HepG2 (cell line): ENCODE data around the gene ITGB5. TPM values are rescaled to one million over a fixed set of nuclear protein-coding genes. Genes with fewer than 3 reads are reported as not detected.
A peak's percentile ranks its signal among the peaks of the same experiment; 100 is the strongest.

Experiments used
- ATAC-seq: fragments of 200-7000 bp; cut with Tn5 transposase; 3 replicates; pipeline ENCODE4 v1.9.1; 2020; ENCODE audit warnings: mild to moderate bottlenecking, moderate library complexity
- BruUV-seq: library from RNA; stranded (reverse); fragments of 400-500 nt; replicated peaks from 2 replicates; lab custom pipeline; 2021; lab: Mats Ljungman, UMichigan
- CTCF ChIA-PET: fragments of 300-600 bp; formaldehyde crosslinking; extraction: SDS; loops from one replicate; lab custom pipeline; 2021; ENCODE audit warnings: low total read pairs, inconsistent platforms, low intra/inter-chr PET ratio; lab: Yijun Ruan, JAX
- POLR2A ChIA-PET: fragments of 350-600 bp; sonication (Branson Sonifier 250); formaldehyde crosslinking; loops from one replicate; lab custom pipeline; 2020; ENCODE audit warnings: antibody characterized with exemption, inconsistent platforms; lab: Yijun Ruan, JAX
- DNase-seq: peaks from one replicate; pipeline ENCODE4 v3.0.0-alpha.2; 2015; ENCODE audit warnings: low spot score
- FAIRE-seq: peaks from 3 replicates; lab custom pipeline; 2011; peaks lifted over from hg19 to GRCh38; lab: Jason Lieb, UNC
- H2AFZ ChIP-seq: one replicate; pipeline ENCODE4 v1.6.1; 2011; ENCODE audit warnings: low read length, inconsistent platforms
- H3K27ac ChIP-seq: fragments of 300-600 bp; 3 replicates; pipeline ENCODE4 v1.8.0; 2011; ENCODE audit warnings: mixed run types, mild to moderate bottlenecking, mixed read lengths, low read length, inconsistent platforms; ENCODE audit not compliant: insufficient read depth; ENCODE audit errors: extremely low read length
- H3K27me3 ChIP-seq, 2 experiments: fragments of 200-600 bp in 1 of 2; 2 replicates in 1 of 2; 3 replicates in 1 of 2; pipeline versions ENCODE4 v1.6.0 to v1.8.0; 2011; ENCODE audit warnings: low read length in 2 of 2, mild to moderate bottlenecking in 2 of 2, moderate library complexity in 2 of 2, inconsistent platforms in 1 of 2; ENCODE audit not compliant: insufficient read depth in 2 of 2, control insufficient read depth in 1 of 2
- H3K36me3 ChIP-seq, 2 experiments: fragments of 200-600 bp in 1 of 2; replicated peaks in 1 of 2; 2 replicates in 1 of 2; 3 replicates in 1 of 2; pipeline versions ENCODE4 v1.5.1 to v1.8.0; 2011; ENCODE audit warnings: low read length in 2 of 2, inconsistent platforms in 1 of 2; ENCODE audit not compliant: insufficient read depth in 2 of 2, control insufficient read depth in 1 of 2
- H3K4me1 ChIP-seq: 2 replicates; pipeline ENCODE4 v1.5.1; 2012; ENCODE audit warnings: low read length, inconsistent platforms; ENCODE audit not compliant: insufficient read depth
- H3K4me2 ChIP-seq: 2 replicates; pipeline ENCODE4 v1.6.0; 2011; ENCODE audit warnings: low read depth, low read length, inconsistent platforms
- H3K4me3 ChIP-seq, 3 experiments: fragments of 200-600 bp in 1 of 3; sonication (generic), shearing (Covaris generic) in 1 of 3; replicated peaks in 1 of 3; 2 replicates each; pipeline ENCODE4 v1.5.1; 2011 to 2016; ENCODE audit warnings: low read length in 3 of 3, inconsistent platforms in 2 of 3, low read depth in 2 of 3, mild to moderate bottlenecking in 2 of 3, control low read depth in 1 of 3, mixed read lengths in 1 of 3; ENCODE audit not compliant: insufficient read depth in 1 of 3
- H3K79me2 ChIP-seq: one replicate; pipeline ENCODE4 v1.6.1; 2011; ENCODE audit warnings: low read length, inconsistent platforms; ENCODE audit not compliant: insufficient read depth
- H3K9ac ChIP-seq: 2 replicates; pipeline ENCODE4 v1.6.0; 2011; ENCODE audit warnings: mild to moderate bottlenecking, low read depth, low read length, inconsistent platforms; ENCODE audit not compliant: insufficient read depth
- H3K9me3 ChIP-seq: 2 replicates; pipeline ENCODE4 v1.5.1; 2012; ENCODE audit warnings: mild to moderate bottlenecking, low read length
- H4K20me1 ChIP-seq: 2 replicates; pipeline ENCODE4 v1.6.0; 2011; ENCODE audit warnings: inconsistent platforms, mild to moderate bottlenecking, low read length, moderate library complexity; ENCODE audit not compliant: insufficient read depth
- AGO2 ChIP-seq: fragments of 200-400 bp; formaldehyde crosslinking; optimal IDR thresholded peaks from 2 replicates; pipeline ENCODE3; 2017; ENCODE audit warnings: mild to moderate bottlenecking, low read depth, low read length, moderate library complexity
- JDP2 ChIP-seq: sonication (generic); formaldehyde crosslinking; IDR thresholded peaks from 2 replicates; pipeline ENCODE4 v1.8.1; 2022; ENCODE audit warnings: missing genetic modification reagents, borderline replicate concordance
- MIER2 ChIP-seq: IDR thresholded peaks from 2 replicates; pipeline ENCODE4 v1.6.1; 2016; ENCODE audit warnings: missing biosample characterization, missing genetic modification reagents
- NFYB ChIP-seq: sonication (generic); formaldehyde crosslinking; IDR thresholded peaks from 2 replicates; pipeline ENCODE4 v1.4.0; 2020; ENCODE audit warnings: missing genetic modification reagents
- PRPF4 ChIP-seq: fragments of 200-400 bp; formaldehyde crosslinking; IDR thresholded peaks from 2 replicates; pipeline ENCODE4 v1.6.1; 2016; ENCODE audit warnings: low read length, low read depth; ENCODE audit not compliant: poor library complexity, severe bottlenecking
- ZNF333 ChIP-seq: sonication (generic); formaldehyde crosslinking; IDR thresholded peaks from 2 replicates; pipeline ENCODE4 v1.4.0; 2020; ENCODE audit warnings: mild to moderate bottlenecking, missing genetic modification reagents, borderline replicate concordance
- ZNF563 ChIP-seq: sonication (generic); formaldehyde crosslinking; IDR thresholded peaks from 2 replicates; pipeline ENCODE4 v1.8.0; 2022; ENCODE audit warnings: mild to moderate bottlenecking, moderate library complexity, missing genetic modification reagents
- WGBS: methylation state at CpG from one replicate; pipeline ENCODE4 v1.1.6; 2017; ENCODE audit warnings: low lambda C conversion rate; 5-methylcytosine and 5-hydroxymethylcytosine counted together
- in situ Hi-C: cut with HindIII; loops from 2 replicates; pipeline ENCODE4 v1.10.0; 2017; ENCODE audit warnings: low pct_unique_long_range_greater_than_20kb; ENCODE audit not compliant: extremely low pct_ligation_motif_present
- intact Hi-C: fragments of 100-400 bp; cut with micrococcal nuclease; formaldehyde crosslinking; loops from one replicate; pipeline ENCODE4 v1.10.0; 2022; ENCODE audit not compliant: unreplicated experiment
- polyA plus RNA-seq, 8 experiments: library from polyadenylated mRNA; depleted of rRNA in 3 of 8; stranded (reverse) in 7 of 8; unstranded in 1 of 8; fragments of >200 nt; fragmentation: Illumina TruSeq in 4 of 8; extraction: Trizol in 4 of 8; gene quantifications; 2 replicates each; pipeline versions ENCODE4 v1.2.1 to v1.2.3, GENCODE V29; 2011 to 2016; ENCODE audit warnings: low read depth in 4 of 8, missing spikeins in 1 of 8, mixed read lengths in 1 of 8; ENCODE audit not compliant: insufficient read depth in 1 of 8
- total RNA-seq, 5 experiments: library from RNA; depleted of rRNA; stranded (reverse); fragments of >200 nt; fragmentation: Illumina TruSeq; extraction: Trizol; gene quantifications; 2 replicates each; pipeline ENCODE4 v1.2.3, GENCODE V29; 2016; ENCODE audit warnings: low read depth in 1 of 5
- TF ChIP-seq, protein P1 (sequence below): sonication (generic); formaldehyde crosslinking; IDR thresholded peaks from 2 replicates; pipeline ENCODE4 v1.4.0; 2020; ENCODE audit warnings: missing genetic modification reagents
- TF ChIP-seq, protein P2 (sequence below): sonication (generic); formaldehyde crosslinking; IDR thresholded peaks from 2 replicates; pipeline ENCODE4 v1.9.0; 2021; ENCODE audit warnings: missing genetic modification reagents, borderline replicate concordance

The ITGB5 gene
- total and polyA plus RNA-seq, 2 of the 13 experiments (the other 11 are each of a cell fraction or from before 2014, with no cell fraction given) = 74.1 to 343 TPM

DNA sequence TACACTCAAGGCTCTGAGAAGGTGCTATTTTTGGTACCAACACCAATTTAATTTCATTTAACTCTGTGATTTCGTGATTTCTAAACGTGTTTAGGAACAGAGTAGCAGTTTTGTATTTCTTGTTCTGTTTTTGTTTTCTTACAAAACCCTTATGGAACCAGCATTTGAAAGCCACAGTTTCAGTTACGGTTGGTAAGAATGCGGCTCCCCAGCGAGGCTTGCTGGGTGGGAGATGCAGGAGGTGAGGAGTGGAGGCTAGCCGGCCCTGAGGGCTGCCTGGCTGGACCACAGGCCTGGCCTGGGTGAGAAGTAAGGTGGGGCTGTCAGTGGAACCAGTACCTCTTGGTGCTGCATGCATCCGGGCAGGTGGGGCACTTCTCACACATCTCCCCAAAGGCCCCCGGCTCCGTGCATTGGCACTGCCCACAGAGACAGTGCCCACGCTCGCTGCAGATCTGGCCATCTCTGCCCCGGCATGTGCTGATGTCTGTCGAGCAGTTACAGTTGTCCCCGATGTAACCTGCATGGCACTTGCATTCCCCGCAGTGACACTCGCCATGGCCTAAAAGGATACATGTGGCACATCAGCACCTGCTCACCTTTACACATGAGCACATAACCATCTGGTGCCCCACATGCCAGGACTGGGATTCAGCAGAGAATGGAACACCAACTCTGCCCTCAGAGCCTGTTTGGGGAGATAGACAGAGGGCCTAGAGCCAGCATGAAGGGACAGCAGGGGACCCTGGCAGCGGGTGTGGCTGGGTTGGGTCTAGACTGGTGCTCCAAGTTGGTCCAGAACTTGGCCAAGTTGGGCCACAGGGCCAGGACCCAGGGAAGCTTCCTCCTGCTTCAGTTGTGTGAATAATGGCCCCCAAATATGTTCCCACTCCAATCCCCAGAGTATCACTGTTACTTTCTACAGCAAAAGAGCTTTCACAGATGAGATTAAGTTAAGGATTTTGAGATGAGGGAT is 113.5 kb downstream of the ITGB5 start:
- Histone ChIP-seq H2AFZ (no peak overlapping the region), H3K27me3 (no peaks in the 10 kb centered on the region), H3K9me3 (no peaks in the 10 kb centered on the region), H3K9ac (no peak overlapping the region), H4K20me1 (no peaks in the 10 kb centered on the region)
- no TSS peak for BruUV-seq
- in situ Hi-C loops = loop anchor here (25.0 kb wide), 1 partner anchor 389 kb away; no protein-coding TSS in a partner anchor
- WGBS = 99% methylated on average over 14 of the region's 17 CpGs
- no peak for FAIRE-seq
- TF ChIP-seq MIER2 (no peak), ZNF333 (CRISPR knock-in tag) (no peak), PRPF4 (no peak), AGO2 (peak; percentile 62), JDP2 (CRISPR knock-in tag) (no peak), ZNF563 (CRISPR knock-in tag) (no peak), NFYB (CRISPR knock-in tag) (no peak)
- TF ChIP-seq, protein P1, sequence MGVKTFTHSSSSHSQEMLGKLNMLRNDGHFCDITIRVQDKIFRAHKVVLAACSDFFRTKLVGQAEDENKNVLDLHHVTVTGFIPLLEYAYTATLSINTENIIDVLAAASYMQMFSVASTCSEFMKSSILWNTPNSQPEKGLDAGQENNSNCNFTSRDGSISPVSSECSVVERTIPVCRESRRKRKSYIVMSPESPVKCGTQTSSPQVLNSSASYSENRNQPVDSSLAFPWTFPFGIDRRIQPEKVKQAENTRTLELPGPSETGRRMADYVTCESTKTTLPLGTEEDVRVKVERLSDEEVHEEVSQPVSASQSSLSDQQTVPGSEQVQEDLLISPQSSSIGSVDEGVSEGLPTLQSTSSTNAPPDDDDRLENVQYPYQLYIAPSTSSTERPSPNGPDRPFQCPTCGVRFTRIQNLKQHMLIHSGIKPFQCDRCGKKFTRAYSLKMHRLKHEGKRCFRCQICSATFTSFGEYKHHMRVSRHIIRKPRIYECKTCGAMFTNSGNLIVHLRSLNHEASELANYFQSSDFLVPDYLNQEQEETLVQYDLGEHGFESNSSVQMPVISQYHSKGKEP = no peak
- TF ChIP-seq, protein P2, sequence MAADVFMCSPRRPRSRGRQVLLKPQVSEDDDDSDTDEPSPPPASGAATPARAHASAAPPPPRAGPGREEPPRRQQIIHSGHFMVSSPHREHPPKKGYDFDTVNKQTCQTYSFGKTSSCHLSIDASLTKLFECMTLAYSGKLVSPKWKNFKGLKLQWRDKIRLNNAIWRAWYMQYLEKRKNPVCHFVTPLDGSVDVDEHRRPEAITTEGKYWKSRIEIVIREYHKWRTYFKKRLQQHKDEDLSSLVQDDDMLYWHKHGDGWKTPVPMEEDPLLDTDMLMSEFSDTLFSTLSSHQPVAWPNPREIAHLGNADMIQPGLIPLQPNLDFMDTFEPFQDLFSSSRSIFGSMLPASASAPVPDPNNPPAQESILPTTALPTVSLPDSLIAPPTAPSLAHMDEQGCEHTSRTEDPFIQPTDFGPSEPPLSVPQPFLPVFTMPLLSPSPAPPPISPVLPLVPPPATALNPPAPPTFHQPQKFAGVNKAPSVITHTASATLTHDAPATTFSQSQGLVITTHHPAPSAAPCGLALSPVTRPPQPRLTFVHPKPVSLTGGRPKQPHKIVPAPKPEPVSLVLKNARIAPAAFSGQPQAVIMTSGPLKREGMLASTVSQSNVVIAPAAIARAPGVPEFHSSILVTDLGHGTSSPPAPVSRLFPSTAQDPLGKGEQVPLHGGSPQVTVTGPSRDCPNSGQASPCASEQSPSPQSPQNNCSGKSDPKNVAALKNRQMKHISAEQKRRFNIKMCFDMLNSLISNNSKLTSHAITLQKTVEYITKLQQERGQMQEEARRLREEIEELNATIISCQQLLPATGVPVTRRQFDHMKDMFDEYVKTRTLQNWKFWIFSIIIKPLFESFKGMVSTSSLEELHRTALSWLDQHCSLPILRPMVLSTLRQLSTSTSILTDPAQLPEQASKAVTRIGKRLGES = no peak
- TF ChIP-seq, all 625 proteins: peak for 1
- Histone ChIP-seq H3K4me2 (no peak overlapping the region), H3K79me2 (no peaks in the 10 kb centered on the region), H3K27ac (no peak overlapping the region), H3K36me3 (peaks cover 40 to 80% of the 10 kb centered on the region in 2 experiments), H3K4me1 (peaks cover 6% of the 10 kb centered on the region; the same call in 1 of the 2 replicates), H3K4me3 (no peak overlapping the region)
- intact Hi-C loops = no loop called here
- ChIA-PET POLR2A (no interaction called here), CTCF (no interaction called here)
- no peak for ATAC-seq
- no peak for DNase-seq
